ENCODE results near the gene HPSE2.

The HPSE2 gene

DNA sequence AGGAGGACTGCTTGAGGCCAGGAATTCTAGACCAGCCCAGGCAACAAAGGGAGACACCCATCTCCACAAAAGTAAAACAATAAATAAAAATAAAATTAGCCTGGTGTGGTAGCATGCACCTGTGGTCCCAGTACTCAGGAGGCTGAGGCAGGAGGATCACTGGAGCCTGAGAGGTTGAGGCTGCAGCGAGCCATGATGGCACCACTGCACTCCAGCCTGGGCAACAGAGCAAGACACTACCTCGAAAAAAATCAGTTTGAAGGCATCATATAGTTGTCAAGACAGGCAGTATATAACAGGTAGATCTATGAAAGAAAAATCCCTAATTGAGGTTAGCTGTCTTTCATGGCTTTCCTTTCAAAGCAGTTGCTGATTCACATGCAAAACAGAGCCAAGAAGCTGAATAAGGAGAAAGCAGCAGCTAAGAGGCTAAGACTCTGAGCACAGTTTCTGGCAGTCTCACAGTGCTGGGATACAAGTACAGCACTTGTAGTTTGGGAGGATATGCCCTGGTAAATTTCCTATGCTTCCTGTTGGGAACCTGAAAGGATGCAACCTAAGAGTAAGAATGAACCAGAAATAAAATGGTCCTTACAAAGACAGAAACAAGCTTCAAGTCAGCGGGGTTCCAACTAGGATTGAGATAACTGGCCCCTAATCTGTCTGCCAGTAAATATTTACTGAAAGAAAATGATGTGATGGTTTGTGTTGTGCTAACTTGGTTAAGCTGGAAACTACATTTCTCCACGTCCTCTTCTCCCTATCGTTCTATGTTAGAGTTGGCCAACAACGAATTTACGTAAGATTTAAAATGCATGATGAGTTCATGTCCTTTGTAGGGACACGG, 420.4 kb downstream of the HPSE2 start:
- no peak for DNase-seq (ENCODE audit: extremely low read depth, low read depth)
- no peak overlapping the region for H3K4me3 ChIP-seq (replicated peaks; ENCODE audit: low read depth, low read length)
- TF ChIP-seq, protein P1, sequence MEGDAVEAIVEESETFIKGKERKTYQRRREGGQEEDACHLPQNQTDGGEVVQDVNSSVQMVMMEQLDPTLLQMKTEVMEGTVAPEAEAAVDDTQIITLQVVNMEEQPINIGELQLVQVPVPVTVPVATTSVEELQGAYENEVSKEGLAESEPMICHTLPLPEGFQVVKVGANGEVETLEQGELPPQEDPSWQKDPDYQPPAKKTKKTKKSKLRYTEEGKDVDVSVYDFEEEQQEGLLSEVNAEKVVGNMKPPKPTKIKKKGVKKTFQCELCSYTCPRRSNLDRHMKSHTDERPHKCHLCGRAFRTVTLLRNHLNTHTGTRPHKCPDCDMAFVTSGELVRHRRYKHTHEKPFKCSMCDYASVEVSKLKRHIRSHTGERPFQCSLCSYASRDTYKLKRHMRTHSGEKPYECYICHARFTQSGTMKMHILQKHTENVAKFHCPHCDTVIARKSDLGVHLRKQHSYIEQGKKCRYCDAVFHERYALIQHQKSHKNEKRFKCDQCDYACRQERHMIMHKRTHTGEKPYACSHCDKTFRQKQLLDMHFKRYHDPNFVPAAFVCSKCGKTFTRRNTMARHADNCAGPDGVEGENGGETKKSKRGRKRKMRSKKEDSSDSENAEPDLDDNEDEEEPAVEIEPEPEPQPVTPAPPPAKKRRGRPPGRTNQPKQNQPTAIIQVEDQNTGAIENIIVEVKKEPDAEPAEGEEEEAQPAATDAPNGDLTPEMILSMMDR (IDR thresholded peaks at IDR 0.05; ENCODE audit: low read depth, low read length, missing control alignments) = no peak

DNA sequence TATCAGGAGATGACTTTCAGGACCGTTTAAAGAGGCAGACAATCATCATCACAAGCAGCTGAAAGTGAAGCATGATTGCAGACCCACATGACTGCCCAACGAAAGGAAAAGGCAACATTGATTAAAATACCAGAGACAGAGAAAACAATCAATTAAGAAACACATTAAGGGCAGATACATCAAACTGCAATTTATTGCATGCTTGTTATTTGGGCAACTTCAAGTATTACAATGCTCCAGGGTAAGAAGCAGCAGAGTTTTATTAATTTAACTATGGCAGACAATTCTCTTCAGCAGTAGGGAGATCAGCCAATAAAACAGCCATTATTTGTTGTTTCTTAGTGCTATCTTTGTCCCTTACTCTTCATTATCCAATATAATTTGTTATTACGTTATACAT, 421.2 kb downstream of the HPSE2 start:
- TF ChIP-seq, protein P1 (IDR thresholded peaks at IDR 0.05; ENCODE audit: low read depth, low read length, missing control alignments) = no peak
- no peak overlapping the region for H3K4me3 ChIP-seq (replicated peaks; ENCODE audit: low read depth, low read length)
- DNase-seq (ENCODE audit: extremely low read depth, low read depth) = no peak

DNA sequence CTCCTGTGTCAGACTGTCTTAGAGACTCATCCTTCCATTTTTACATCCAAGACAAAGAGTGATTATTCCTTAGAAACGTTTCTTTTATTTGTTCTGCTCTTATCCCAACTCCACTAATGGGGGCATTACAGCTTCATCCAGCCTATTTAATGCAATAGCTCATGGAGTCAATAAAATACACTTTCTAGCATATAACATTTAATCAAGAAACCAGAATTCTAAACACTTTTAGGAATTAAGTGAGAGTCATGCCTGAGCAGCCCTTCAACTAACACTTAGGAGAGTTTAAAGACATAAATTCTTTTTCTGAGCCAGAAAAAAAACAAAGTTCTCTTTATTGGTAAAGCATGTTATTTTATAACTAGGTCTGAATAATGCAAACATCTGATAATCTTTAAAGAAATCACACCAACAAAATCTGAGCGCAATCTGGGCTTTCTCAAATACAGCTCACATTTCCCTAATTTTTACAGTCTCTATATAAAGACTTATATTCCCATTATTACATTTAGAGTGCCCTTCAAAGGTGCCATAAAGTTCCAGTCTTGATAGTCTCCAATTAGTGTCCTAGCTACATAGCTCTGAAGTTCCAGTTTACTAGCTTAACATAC, 427.3 kb downstream of the HPSE2 start:
- no peak overlapping the region for H3K4me3 ChIP-seq (replicated peaks; ENCODE audit: low read depth, low read length)
- TF ChIP-seq, protein P1 (IDR thresholded peaks at IDR 0.05; ENCODE audit: low read depth, low read length, missing control alignments) = no peak
- DNase-seq (ENCODE audit: extremely low read depth, low read depth) = no peak

DNA sequence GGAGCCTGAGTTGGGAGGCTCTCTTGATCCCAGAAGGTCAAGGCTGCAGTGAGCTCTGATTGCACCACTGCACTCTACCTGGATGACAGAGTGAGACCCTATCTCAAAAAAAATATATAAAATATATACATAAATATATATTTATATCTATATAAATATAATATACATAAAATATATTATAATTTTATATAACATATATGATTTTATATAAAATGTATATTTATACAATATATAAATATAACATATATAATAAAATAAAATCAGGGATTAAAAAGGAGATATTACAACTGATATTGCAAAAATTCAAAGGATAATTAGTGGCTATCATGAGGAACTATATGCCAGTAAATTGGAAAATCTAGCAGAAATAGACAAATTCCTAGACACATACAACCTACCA, 435.4 kb downstream of the HPSE2 start:
- no peak overlapping the region for H3K4me3 ChIP-seq (replicated peaks; ENCODE audit: low read depth, low read length)
- DNase-seq (ENCODE audit: extremely low read depth, low read depth) = no peak
- TF ChIP-seq, protein P1 (IDR thresholded peaks at IDR 0.05; ENCODE audit: low read depth, low read length, missing control alignments) = no peak

DNA sequence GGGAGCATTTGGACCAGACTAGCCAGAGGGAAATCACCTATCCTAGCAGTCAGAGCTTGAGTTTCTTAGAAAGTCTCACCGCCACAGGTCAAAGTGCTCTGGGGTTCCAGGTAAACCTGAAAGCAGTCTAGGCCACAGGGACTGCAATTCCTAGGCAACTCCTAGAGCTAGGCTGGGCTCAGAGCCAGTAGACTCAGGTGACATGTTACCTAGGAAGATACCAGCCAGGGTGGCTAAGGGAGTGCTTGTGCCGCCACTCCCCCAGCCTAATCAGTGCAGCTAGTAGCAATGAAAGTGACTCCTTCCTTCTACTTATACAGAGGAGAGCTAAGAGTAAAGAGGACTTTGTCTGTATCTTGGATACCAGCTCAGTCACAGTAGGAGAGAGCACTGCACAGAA, 440.2 kb downstream of the HPSE2 start:
- TF ChIP-seq, protein P1 (IDR thresholded peaks at IDR 0.05; ENCODE audit: low read depth, low read length, missing control alignments) = no peak
- DNase-seq (ENCODE audit: extremely low read depth, low read depth) = no peak
- H3K4me3 ChIP-seq (replicated peaks; ENCODE audit: low read depth, low read length) = no peak overlapping the region

DNA sequence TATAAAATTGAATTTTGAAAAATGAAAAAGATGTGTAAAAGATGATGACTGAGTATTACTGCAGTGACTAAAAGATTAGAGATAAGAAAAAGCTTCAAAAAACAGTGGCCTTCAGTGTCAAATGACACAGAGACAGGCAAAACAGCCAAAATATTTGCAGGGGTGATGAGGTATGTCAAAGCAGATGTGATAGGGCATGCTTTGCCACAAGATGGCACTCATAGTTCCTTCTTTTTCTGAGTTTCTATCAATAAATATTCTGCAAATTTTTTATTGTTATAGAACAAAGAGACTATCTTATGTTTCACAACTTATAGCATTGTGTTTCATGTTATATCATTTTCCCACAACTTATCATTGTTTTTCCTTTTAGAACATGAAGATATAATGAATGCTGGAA, 444.8 kb downstream of the HPSE2 start:
- no peak overlapping the region for H3K4me3 ChIP-seq (replicated peaks; ENCODE audit: low read depth, low read length)
- TF ChIP-seq, protein P1 (IDR thresholded peaks at IDR 0.05; ENCODE audit: low read depth, low read length, missing control alignments) = peak; percentile 51
- peak; percentile 3 for DNase-seq (ENCODE audit: extremely low read depth, low read depth)

Measured in HFF-Myc (cell line).